OCI-LY1 (cell line): Measurements from ENCODE around the gene CWC15.

ENCODE experiments used
- EZH2 ChIP-seq: fragments of 200-600 bp; sonication (generic), shearing (Covaris generic); IDR thresholded peaks from 2 replicates; pipeline ENCODE4 v1.8.0; 2017; ENCODE audit warnings: borderline replicate concordance, mixed run types, mild to moderate bottlenecking, antibody characterized with exemption, low read length, moderate library complexity, mixed read lengths
- TF ChIP-seq, protein P1 (sequence below): fragments of 200-600 bp; sonication (generic), shearing (Covaris generic); IDR thresholded peaks from 2 replicates; pipeline ENCODE4 v1.5.1; 2017; ENCODE audit warnings: mild to moderate bottlenecking, antibody characterized with exemption, low read length, moderate library complexity, mixed read lengths

DNA sequence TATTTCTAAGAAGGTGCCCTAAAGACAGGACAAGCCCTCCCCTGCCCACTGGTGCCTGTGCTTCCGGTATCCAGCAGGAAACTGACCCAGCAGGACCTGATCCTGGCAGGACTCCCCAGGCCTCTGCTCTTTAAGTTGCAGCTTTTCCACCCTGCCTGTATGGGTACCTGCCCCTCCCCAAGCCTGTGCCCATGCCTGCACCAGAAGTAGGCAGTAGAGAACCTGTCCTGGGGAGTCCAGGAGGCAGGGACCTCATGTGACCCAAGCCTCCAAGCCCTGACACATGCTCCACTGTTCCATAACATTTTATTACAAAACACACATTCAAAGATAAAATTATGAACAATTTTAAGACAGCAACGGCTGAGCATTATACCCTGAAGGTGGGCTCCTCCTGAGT is 14.2 kb downstream of the CWC15 start:
- TF ChIP-seq, protein P1, sequence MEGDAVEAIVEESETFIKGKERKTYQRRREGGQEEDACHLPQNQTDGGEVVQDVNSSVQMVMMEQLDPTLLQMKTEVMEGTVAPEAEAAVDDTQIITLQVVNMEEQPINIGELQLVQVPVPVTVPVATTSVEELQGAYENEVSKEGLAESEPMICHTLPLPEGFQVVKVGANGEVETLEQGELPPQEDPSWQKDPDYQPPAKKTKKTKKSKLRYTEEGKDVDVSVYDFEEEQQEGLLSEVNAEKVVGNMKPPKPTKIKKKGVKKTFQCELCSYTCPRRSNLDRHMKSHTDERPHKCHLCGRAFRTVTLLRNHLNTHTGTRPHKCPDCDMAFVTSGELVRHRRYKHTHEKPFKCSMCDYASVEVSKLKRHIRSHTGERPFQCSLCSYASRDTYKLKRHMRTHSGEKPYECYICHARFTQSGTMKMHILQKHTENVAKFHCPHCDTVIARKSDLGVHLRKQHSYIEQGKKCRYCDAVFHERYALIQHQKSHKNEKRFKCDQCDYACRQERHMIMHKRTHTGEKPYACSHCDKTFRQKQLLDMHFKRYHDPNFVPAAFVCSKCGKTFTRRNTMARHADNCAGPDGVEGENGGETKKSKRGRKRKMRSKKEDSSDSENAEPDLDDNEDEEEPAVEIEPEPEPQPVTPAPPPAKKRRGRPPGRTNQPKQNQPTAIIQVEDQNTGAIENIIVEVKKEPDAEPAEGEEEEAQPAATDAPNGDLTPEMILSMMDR = no peak
- TF ChIP-seq EZH2 = no peak
